Stimulated activated CD4-positive, alpha-beta T cell treated with anti-CD3 and anti-CD28 coated beads, Interleukin-12 subunit alpha, Interleukin-12 subunit beta, amount 100 ng/mL, for 4 hours (primary cell): ENCODE results near the gene RALGAPA2.

Experiments used
- DNase-seq: peaks from one replicate; pipeline ENCODE4 v3.0.0-alpha.2; 2020

The RALGAPA2 gene

GRCh38 chr20:20683020-20683419 lies 29.4 kb downstream of the RALGAPA2 start:
- DNase-seq, result no peak

DNA sequence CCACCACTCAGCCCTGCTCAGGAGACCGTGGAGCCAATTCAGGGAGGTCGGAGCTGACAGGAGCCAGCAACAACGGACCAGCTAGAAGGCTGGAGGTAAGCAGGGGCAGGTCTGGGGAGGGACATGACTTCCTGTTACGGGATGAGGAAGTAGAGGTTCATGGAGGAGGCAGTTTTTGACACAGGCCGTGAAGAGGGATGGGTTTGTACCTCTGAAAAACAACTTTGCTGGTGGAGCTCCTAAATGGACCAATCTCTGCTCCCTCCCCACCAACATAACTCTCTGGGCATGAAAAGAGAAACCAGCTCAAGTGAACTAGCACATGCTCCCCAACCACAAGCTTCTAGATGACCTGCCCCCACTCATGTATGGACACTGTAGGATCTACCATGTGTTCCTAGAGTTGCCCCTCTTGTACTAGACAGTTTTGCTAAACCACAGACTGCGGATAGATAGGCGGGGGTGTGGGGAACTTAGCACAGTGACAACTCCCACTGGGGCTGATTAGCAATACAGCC lies 31.4 kb downstream of the RALGAPA2 start:
- DNase-seq, result no peak

DNA sequence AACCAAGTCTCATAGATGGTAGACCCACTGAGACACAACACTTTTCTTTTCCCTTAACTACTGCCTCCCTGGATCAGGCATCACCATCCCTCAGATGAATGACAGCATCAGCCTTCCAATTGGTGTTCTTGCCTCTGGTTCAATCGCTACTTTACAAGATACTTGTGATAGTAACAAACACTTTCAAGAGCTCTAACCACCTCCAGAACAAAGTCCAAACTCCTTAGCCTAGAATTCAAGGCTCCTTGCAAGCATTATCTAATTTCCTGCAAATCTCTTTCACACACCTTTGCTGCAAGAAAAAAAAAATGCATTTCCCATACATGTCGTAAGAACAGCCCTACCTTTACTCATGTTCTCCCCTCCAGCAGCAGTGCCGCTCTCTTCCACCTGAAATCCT lies 33.1 kb downstream of the RALGAPA2 start:
- DNase-seq, result no peak

- DNase-seq, result no peak
Measured at GRCh38 chr20:20677186-20677585, 35.3 kb downstream of the RALGAPA2 start.

DNA sequence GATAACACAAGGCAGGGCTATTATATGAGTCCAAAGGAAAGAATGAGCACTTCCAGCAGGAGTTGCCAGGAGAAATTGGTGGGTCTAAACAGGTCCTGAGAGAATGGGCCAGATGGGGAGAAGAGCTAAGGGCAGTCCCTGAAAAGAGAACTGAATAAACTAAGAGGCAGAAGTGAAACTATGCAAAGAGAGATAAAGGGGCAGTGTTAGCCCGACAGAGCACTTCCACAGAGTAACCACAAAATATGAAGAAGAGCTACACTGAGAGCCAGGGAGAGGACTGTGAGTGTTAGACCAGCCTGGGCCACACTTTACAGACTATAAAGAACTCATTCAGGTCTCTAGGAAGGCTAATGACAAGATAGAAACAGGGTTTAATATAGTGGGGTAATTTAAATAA lies 43.8 kb downstream of the RALGAPA2 start:
- DNase-seq, result no peak

DNA sequence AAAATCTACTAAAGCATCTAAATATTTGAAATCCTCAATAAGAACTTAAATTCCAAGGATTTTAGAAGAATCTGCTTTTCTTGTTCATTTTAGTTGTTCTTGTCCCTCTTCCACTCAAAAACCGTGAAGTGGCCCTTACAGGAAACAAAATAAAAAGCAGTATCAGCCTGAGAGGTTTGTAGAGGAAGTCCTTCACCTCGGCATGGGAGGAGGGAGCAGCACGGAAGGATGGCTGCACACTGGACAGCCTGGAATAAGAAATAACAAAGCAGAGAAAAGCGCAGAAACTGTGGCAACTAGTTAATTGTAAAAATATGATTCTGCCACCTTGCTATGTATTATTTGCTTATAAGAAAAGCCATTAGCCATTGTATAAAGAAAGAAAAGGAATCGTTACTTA lies 46.1 kb downstream of the RALGAPA2 start:
- no peak for DNase-seq

- no peak for DNase-seq
Measured at GRCh38 chr20:20665606-20666332, 46.7 kb downstream of the RALGAPA2 start.

DNA sequence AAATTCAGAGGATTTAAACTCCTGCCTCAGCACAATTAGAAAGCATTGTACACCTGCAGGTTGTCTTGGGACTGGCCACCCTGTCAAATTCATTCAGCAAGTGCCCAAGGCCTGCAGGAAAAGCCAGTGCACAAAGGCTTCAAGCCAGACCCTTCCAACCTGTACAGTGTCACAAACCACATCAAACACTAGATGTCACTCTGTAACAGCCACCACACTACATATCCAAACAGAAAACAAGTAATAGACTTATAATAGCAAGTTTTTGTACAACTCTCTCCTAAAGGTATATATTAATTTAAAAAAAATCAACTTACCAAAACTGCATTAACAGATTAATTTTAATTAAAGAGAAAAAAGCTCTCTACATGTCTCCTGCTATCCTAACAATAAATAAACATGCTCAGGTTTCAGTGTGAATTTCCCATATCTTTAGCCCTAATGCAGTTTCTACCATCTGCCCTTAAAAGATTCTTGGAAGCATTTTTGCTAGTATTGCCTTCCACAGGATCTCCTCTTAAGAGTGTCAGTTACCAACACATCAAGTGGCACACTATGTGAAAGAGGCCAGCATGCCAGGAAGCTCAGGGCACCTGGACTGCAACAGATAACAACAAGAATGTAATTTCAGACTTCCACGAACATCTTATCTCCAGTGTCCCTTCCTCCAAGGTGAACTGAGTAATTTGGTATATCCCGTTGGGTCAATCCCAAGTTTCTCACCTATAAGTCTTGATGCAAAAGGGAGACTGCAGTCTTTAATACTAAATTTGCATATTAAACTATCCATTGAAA lies 47.5 kb downstream of the RALGAPA2 start:
- no peak for DNase-seq

DNA sequence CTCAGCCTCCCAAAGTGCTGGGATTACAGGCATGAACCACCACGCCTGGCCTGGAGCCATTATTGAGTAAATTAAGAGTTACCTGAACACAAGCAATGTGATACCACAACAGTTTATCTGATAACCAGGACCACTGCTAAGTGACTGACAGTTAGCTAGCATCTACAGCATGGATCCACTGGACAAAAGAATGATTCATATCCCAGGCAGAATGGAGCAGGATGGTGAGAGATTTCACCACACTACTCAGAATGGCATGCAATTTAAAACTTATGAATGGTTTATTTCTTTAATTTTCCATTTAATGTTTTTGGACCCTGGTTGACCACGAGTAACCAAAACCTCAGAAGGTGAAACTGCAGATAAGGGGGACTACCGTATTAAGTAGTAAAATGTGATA lies 48.6 kb downstream of the RALGAPA2 start:
- DNase-seq, result no peak

DNA sequence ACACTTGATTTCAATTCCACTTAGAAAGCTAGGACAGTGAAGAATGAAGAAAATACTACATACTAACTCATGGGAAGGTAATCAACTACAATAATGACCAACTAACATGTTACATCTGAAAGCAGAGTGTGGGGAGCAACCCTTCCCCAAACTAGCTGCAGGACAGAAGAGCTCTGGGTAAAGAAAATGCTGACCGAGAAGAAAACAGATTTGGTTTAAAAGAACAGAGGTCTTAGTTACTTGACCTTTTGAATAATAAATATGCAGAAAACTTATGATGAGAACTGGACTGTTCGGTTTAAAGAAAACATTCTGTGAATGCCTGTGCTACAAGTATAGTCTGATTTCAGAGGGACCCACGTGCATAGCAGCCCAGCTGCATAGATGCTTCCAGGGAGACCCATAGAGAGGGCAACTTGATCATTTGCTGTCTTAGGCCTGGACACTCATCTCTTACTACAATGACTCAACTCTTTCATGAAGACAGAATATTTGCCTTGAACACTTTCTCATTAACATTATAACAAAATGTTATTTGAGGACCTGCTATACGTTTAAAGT lies 53.5 kb downstream of the RALGAPA2 start:
- no peak for DNase-seq

GRCh38 chr20:20658123-20658522 lies 54.3 kb downstream of the RALGAPA2 start:
- DNase-seq, result no peak

DNA sequence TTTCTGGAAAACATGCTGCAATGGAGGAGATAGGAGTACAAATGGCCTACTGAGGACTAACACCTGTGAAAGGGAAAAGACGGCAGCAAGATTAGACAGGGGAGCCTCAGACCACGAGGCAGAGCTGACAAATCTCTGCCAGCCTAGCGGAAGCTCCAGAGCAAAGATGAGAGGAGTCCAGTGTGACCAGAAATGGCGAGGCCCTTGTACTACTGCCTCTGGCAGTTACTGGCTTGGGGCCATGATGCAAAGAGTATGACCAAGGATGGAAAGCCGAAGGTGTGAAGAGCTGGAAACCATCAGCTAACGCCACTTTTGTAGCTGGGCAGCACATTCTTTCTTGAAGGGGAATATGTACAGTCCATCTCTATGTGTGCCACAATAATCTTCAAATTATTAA lies 55.4 kb downstream of the RALGAPA2 start:
- no peak for DNase-seq

DNA sequence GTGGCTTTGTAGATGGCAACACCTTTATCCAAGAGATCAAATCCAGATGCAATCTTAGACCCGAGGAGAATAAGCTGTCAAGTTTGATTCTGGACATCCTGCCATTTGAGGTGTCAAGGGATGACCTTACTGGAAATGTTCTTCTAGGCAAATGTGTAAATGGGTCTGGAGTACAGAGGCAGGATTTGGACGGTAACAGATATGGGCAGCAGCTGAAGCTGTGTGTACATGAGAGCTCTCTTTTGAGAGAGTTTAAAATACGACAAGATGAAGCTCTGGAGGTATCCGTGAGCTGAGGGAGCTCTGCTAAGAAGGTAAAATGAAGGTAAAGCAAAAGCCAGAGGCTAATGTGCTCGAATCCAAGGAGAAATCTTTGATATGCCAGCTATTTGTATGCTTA lies 56.6 kb downstream of the RALGAPA2 start:
- DNase-seq, result no peak

- DNase-seq, result no peak
Measured at GRCh38 chr20:20649945-20650344, 62.5 kb downstream of the RALGAPA2 start.

DNA sequence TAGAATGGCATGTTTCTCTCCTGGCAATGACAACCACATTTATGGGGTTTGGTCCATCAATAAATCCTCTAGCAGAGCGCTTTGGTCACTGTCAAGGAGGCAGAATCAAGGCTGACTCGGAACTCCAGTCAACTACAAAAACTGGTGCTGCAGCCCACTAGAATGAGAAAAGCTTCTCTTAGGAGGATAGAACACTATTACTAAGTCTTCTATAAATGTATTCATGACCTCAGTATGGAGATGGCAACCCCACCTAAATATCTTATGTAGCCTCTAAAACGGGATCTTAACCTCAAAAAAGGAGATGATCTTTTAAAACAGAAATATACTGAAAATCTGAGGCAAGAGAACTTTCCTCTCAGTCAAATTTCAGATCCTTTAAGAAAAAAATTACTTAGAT lies 68.5 kb downstream of the RALGAPA2 start:
- no peak for DNase-seq

DNA sequence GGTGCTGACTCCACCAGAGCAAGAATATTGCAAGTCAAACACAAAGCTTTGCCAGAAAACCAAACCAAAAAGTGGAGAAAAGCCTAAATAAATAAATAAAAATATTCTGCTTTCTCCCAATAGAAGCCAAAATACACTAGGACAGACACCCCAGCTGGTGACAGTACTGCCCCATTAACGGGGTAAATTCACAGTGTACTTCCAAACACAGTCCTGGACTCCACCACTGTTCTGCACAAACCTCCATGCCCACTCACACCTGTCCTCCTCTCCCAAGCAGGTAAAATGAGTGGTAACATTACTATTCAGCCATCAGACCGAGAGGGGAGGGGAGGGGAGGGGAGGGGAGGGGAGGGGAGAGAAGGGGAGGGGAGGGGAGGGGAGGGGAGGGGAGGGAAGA lies 70.7 kb downstream of the RALGAPA2 start:
- DNase-seq, result no peak

- no peak for DNase-seq
Measured at GRCh38 chr20:20638878-20639277, 73.6 kb downstream of the RALGAPA2 start.

DNA sequence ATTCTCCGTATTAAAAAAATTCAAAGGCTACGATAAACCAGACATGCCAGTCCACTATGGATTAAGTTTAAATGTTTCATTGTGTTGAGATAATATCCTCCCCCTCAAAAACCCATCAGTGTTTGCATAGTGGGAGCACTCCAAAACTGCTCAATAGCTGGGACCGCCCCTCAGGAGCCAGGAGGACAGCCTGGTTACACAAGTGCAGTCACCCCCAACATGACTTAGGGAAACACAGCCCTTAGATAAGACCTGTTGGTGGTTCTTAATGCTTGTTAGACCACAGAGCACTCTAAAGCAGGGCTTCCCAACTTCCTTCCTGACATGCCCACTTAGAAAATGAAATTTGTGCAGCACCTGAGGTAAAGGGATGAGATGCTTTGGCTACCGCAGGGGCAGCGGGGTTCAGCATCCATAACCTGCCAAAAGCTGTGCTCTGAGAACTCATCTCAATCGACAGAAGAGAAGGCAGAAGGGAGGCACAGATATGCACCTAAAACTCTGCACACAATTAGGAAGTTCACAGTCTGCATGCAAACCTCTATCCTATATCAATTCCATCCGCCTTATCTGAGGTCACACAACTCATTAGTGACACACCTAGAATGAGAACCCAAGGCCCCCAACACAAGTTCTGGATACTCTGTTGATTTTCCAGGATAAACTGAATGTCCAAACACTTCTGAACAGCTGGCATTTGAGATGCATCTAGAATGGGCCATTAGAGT lies 74.3 kb downstream of the RALGAPA2 start:
- no peak for DNase-seq

DNA sequence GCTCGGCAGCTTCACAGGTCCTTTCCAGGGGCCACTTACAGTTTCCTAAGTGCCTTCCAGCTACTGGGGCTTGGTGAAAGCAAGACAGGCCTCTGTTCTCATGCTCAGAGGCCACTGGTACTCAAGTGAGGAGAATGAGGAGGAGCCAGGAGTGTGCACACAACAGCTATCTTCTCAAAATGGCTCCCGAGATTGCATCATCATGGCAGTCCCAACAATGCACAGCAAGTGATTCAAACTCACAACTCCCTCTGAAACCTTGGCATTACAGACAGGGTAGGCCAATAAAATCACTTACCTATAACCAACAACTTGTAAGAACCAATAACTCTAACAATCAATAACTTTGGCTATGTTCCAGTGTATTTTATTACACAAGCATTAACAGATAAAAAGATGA lies 77.4 kb downstream of the RALGAPA2 start:
- DNase-seq, result no peak

GRCh38 chr20:20632644-20633043 lies 79.8 kb downstream of the RALGAPA2 start:
- DNase-seq, result no peak

DNA sequence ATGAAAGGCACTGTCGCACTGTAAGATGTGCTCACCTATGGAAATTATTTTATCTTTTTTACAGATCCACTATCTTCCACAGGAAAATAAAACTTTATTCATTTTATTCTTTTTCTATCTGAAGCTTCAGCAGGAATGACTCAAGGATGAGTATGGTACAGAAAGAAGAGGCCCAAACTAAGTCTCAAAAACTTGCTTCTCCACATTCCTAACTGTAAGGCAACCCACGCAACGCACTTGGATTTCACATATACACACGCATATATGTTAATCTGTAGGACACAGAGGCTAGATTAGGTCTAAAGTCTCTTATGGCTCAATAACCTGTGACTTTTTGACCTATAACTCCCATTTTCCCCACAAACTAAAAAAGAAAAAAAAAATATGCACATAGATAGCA lies 81.9 kb downstream of the RALGAPA2 start:
- no peak for DNase-seq

DNA sequence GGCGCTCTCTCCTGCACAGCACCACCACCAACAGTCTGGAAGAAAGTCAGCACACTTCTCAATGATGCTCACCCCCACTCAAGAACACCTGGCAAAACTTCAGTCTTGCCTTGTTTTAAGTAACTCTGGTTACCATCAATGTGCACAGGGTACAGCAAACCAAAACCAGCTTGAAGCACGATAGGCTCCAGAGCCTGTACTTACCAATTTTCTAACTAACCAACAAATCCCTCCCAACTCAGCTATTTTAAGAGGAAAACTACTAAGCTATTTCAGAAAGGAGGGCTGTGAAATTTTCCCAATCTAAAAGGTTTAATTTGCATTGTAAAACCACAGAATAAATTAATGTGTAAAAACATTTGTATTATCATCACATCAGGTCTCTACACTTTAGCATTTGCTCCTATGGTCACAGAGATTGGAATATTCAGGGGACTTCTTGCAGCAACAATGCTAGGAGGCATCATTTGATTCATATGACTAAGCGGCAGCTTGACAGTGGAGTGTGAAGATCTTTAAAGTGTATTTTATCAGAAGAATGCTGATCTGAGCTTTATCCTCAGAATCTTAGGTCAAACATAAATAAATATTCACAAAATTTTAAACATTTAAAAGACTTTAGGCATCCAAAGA lies 82.8 kb downstream of the RALGAPA2 start:
- no peak for DNase-seq

GRCh38 chr20:20628314-20628713 lies 84.1 kb downstream of the RALGAPA2 start:
- DNase-seq, result no peak
